NB4 (cell line): ENCODE measurements around the gene RAP1GAP.

Experiments
- MYC ChIP-seq: IDR thresholded peaks from 2 replicates; pipeline ENCODE4 v1.6.1; 2011; ENCODE audit warnings: low read depth, low read length
- POLR2A ChIP-seq: IDR thresholded peaks from 2 replicates; pipeline ENCODE4 v1.6.1; 2011; ENCODE audit warnings: mild to moderate bottlenecking; ENCODE audit not compliant: insufficient read length; ENCODE audit errors: extremely low read depth
- TF ChIP-seq, protein P1 (sequence below): IDR thresholded peaks from one replicate; pipeline ENCODE4 v1.5.1; 2012; ENCODE audit warnings: low read depth, low read length
- TF ChIP-seq, protein P2 (sequence below): IDR thresholded peaks from 2 replicates; pipeline ENCODE4 v1.6.1; 2011; ENCODE audit warnings: low read depth, low read length

DNA sequence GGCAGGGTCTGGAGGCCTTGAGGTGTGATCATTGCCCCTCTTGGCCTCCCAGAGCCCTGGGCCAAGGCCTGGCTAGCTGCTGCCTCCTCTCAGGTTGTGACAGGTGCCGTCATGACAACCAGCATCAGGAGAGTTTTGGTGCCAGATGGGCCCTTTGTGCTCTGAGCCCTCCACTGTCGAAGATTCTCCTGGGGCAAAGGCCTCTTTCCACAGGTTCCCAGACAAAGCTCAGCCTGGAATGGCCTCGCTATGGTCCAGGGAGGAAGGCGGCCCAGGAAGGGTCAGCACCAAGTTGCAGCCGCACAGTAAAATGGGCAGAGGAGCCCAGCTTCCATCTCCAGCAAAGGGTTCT is 81.6 kb downstream of the RAP1GAP start:
- TF ChIP-seq POLR2A, result no peak
- TF ChIP-seq, protein P1, sequence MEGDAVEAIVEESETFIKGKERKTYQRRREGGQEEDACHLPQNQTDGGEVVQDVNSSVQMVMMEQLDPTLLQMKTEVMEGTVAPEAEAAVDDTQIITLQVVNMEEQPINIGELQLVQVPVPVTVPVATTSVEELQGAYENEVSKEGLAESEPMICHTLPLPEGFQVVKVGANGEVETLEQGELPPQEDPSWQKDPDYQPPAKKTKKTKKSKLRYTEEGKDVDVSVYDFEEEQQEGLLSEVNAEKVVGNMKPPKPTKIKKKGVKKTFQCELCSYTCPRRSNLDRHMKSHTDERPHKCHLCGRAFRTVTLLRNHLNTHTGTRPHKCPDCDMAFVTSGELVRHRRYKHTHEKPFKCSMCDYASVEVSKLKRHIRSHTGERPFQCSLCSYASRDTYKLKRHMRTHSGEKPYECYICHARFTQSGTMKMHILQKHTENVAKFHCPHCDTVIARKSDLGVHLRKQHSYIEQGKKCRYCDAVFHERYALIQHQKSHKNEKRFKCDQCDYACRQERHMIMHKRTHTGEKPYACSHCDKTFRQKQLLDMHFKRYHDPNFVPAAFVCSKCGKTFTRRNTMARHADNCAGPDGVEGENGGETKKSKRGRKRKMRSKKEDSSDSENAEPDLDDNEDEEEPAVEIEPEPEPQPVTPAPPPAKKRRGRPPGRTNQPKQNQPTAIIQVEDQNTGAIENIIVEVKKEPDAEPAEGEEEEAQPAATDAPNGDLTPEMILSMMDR, result no peak
- TF ChIP-seq MYC, result no peak
- TF ChIP-seq, protein P2, sequence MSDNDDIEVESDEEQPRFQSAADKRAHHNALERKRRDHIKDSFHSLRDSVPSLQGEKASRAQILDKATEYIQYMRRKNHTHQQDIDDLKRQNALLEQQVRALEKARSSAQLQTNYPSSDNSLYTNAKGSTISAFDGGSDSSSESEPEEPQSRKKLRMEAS, result no peak
